Measurements from ENCODE around the gene SLC25A47.

Gene SLC25A47

GRCh38 chr14:100290607-100291304 is 32.4 kb upstream of the SLC25A47 start:
- no peak for TF ChIP-seq CTCF (IDR thresholded peaks at IDR 0.05; ENCODE audit: low read depth, low read length, missing control alignments)
- no peak overlapping the region for H3K4me3 ChIP-seq (ENCODE audit: low read depth, low read length)
- no peak for DNase-seq (ENCODE audit: low read depth)

- no peak for TF ChIP-seq CTCF (IDR thresholded peaks at IDR 0.05; ENCODE audit: low read depth, low read length, missing control alignments)
- no peak for DNase-seq (ENCODE audit: low read depth)
- H3K4me3 ChIP-seq (ENCODE audit: low read depth, low read length) = no peak overlapping the region
Measured at GRCh38 chr14:100291305-100292075, 31.6 kb upstream of the SLC25A47 start.

- TF ChIP-seq CTCF (IDR thresholded peaks at IDR 0.05; ENCODE audit: low read depth, low read length, missing control alignments) = no peak
- no peak for DNase-seq (ENCODE audit: low read depth)
- H3K4me3 ChIP-seq (ENCODE audit: low read depth, low read length) = no peak overlapping the region
Measured at GRCh38 chr14:100292301-100292775, 30.8 kb upstream of the SLC25A47 start.

GRCh38 chr14:100292776-100293461 is 30.2 kb upstream of the SLC25A47 start:
- H3K4me3 ChIP-seq (ENCODE audit: low read depth, low read length) = no peak overlapping the region
- no peak for TF ChIP-seq CTCF (IDR thresholded peaks at IDR 0.05; ENCODE audit: low read depth, low read length, missing control alignments)
- no peak for DNase-seq (ENCODE audit: low read depth)

GRCh38 chr14:100293497-100294212 is 29.5 kb upstream of the SLC25A47 start:
- DNase-seq (ENCODE audit: low read depth) = no peak
- TF ChIP-seq CTCF (IDR thresholded peaks at IDR 0.05; ENCODE audit: low read depth, low read length, missing control alignments) = no peak
- no peak overlapping the region for H3K4me3 ChIP-seq (ENCODE audit: low read depth, low read length)

- no peak for TF ChIP-seq CTCF (IDR thresholded peaks at IDR 0.05; ENCODE audit: low read depth, low read length, missing control alignments)
- no peak for DNase-seq (ENCODE audit: low read depth)
- H3K4me3 ChIP-seq (ENCODE audit: low read depth, low read length) = no peak overlapping the region
Measured at GRCh38 chr14:100294213-100294962, 28.8 kb upstream of the SLC25A47 start.
